Body of pancreas (tissue), 4 donors: Measurements from ENCODE around the gene GATA2.

ENCODE experiments used
- POLR2A ChIP-seq, 3 donors: fragments of 450-650 bp; IDR thresholded peaks; one replicate each; pipeline ENCODE4 v1.6.1; 2016; ENCODE audit warnings: antibody characterized with exemption in 3 of 3, mild to moderate bottlenecking in 2 of 3
- TF ChIP-seq, protein P1 (sequence below), 7 experiments: fragments of 450-650 bp in 4 of 7; fragments of 200-600 bp in 3 of 7; sonication (generic) in 3 of 7; IDR thresholded peaks; one replicate each; pipeline ENCODE4 v1.5.1; 2016 to 2019; ENCODE audit warnings: antibody characterized with exemption in 7 of 7

- TF ChIP-seq POLR2A (IDR thresholded peaks at IDR 0.05) = no peak
- TF ChIP-seq, protein P1, sequence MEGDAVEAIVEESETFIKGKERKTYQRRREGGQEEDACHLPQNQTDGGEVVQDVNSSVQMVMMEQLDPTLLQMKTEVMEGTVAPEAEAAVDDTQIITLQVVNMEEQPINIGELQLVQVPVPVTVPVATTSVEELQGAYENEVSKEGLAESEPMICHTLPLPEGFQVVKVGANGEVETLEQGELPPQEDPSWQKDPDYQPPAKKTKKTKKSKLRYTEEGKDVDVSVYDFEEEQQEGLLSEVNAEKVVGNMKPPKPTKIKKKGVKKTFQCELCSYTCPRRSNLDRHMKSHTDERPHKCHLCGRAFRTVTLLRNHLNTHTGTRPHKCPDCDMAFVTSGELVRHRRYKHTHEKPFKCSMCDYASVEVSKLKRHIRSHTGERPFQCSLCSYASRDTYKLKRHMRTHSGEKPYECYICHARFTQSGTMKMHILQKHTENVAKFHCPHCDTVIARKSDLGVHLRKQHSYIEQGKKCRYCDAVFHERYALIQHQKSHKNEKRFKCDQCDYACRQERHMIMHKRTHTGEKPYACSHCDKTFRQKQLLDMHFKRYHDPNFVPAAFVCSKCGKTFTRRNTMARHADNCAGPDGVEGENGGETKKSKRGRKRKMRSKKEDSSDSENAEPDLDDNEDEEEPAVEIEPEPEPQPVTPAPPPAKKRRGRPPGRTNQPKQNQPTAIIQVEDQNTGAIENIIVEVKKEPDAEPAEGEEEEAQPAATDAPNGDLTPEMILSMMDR (IDR thresholded peaks at IDR 0.05) = no peak
These were observed 61.1 kb downstream of the GATA2 start for GRCh38 chr3:128431803-128432300.
